HG03039 (cell line): ENCODE data around the gene NPAS2.

ENCODE experiments used
- ATAC-seq: cut with Tn5 transposase; IDR thresholded peaks from one replicate; pipeline ENCODE4 v1.9.1; 2021; ENCODE audit warnings: mild to moderate bottlenecking, moderate library complexity; ENCODE audit not compliant: unreplicated experiment

Gene NPAS2, protein sequence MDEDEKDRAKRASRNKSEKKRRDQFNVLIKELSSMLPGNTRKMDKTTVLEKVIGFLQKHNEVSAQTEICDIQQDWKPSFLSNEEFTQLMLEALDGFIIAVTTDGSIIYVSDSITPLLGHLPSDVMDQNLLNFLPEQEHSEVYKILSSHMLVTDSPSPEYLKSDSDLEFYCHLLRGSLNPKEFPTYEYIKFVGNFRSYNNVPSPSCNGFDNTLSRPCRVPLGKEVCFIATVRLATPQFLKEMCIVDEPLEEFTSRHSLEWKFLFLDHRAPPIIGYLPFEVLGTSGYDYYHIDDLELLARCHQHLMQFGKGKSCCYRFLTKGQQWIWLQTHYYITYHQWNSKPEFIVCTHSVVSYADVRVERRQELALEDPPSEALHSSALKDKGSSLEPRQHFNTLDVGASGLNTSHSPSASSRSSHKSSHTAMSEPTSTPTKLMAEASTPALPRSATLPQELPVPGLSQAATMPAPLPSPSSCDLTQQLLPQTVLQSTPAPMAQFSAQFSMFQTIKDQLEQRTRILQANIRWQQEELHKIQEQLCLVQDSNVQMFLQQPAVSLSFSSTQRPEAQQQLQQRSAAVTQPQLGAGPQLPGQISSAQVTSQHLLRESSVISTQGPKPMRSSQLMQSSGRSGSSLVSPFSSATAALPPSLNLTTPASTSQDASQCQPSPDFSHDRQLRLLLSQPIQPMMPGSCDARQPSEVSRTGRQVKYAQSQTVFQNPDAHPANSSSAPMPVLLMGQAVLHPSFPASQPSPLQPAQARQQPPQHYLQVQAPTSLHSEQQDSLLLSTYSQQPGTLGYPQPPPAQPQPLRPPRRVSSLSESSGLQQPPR

DNA sequence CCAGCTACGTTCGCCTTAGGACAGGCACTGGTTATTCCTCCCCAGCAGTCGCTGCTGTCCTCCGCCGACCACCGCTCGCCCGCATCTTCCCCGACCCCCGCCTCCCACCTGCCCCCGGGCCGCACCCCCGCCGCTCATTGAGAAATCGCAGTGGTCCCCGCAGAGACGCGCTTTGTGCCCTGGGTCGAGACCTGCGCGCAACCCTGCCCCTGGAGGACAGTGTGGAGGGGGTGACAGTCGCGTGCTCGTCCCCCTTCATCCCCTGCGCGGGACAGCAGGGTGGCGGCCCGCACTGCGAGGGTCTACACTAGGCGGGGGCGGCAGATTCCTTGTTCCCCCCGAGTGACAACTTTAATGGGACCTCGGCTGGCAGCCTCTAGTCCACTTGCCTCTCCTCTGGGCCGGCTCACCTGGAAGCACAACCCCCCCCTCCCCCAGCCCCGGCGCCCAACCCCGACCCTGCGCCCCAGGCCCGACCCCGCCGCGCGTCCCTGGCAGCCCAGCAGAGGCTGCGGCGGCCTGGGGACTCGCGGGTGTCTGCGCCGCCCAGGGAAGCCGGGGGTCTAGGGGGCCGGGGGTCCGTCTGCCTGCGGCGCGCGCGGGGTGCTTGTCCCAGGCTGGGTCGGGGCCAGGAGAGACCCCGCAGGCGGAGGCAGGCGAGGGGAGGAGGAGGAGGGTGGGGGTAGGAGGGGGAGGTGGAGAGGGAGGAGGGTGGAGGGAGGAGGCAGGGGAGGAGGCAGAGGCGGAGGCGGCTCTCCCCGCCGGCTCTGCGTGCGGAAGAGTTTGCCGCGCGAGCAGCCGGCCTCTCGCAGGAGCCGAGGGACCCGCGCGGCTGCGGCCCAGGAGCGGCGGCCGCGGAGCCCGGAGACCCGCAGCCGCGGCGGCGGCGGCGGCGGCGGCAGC is at the start of gene NPAS2:
Gene NPAS2, plus strand, starts transcription at position 770 of the 903 bp plus-strand sequence. CDS start 84,616 bp downstream, outside the sequence.
- ATAC-seq = no peak

DNA sequence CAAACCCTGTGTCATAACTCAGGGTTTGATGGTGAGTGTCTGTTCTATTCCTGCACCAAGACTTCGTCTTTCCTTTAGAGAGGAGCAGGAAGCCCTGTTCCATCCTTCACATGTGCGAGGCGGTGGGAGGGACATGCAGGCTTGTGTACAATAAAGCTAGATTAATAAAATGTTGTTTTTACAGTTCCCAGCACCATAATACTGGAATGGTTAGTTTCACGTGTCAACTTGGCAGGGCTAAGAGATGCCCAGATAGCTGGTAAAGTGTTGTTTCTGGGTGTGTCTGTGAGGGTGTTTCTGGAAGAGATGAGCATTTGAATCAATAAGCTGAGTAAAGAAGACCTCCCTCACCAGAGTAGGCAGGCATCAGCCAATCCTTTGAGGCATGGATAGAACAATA is 48.8 kb upstream of the NPAS2 start:
- ATAC-seq = no peak

- no peak for ATAC-seq
Observed at GRCh38 chr2:100773538-100773937, 46.4 kb upstream of the NPAS2 start.

- ATAC-seq = no peak
Observed at GRCh38 chr2:100776445-100776844, 43.5 kb upstream of the NPAS2 start.

DNA sequence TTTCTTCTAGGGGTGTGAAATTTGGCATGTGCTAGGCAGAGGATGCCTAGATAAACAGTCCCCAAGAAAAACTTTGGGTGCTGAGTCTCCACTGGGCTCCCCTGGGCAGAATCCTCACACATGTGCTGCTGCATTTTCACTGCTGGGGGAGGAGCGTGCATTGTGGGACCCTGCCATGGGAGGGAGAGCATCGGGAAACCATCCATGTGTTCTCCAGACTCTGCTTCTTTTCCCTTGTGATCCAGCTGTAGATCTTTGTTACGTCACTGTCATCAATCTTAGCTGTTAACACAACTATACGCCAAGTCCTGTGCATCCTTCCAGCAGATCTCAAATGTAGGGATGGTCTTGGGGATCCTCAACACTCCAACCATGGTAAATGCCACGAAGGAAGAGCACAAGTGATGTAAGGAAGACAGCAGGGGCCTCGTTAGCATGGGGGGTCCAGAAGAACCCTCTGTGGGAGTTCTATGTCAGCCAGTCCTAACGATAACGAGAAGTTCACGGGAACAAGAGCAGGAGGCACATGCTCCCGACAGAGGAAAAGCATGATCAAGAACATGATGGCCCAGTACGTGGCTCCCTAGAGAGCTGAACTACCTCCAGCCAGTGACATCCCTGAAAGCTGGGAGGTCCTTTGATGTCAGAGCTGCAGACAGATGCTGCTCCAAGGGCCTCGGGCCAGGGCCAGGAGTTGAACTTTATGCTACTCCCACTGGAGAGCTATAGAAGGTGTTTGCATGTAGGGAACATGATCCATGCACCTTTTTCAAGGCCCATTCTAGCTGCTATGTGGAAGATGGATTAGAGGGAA is 41.1 kb upstream of the NPAS2 start:
- no peak for ATAC-seq

DNA sequence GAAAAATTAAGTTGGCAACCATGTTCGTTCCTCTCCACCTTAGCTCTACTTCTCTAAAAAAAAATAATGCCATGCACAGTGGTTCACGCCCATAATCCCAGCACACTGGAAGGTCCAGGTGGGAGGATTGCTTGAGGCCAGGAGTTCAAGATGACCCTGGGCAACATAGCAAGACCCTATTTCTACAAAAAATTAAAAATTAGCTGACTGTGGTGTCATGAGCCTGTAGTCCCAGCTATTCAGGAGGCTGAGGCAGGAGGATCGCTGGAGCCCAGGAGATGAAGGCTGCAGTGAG is 40.1 kb upstream of the NPAS2 start:
- no peak for ATAC-seq

DNA sequence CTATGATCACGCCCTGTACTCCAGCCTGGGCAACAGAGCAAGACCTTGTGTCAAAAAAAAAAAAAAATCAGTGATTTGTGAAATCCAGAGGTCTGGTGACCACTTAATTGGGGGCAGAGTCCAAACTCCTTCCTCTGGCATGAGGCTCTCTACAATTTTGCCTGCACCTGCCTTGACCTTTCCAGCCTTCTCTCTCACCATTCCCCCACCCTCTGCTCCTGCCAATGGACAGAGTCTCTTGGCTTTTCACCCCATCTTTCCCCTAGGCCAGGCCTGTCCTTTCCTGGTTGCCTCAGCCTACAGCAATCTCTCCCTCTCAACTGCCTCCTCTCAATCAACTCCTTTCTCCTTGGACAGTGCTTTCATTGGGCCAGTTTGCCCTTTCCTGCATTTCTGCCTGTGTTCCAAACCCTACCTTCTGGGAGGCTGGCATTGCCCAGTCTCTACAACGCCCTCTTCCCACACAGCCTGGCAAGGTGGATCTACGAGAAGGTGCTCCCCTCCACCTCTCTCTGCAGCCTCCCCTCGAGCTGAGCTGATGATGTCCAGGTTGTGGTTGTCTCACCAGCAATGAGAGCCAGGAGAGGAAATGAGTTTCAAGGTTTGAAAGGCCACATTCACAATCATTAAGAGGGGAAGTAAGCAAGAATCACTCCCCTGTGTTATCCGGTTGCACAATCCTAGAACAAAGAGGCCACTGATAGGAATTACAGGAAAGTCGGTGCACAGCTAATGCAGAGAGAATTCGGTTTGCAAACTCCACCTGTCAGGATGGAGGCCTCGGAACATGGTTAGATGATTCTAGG is 39.5 kb upstream of the NPAS2 start:
- no peak for ATAC-seq

DNA sequence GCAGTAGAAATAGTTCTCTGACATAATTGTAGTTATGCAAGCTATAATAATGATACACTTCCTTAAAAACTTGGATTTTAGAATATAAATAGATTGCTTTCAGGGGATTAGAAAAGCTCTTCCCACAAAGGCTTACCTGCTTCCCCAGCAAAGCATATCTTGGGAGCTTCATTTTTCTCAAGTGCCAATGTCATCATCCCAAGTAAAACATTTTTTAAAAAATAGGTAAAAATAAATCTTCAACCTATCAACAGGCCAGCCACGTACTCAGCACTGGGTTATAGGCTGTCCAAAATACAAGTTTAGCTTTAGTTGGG is 39.0 kb upstream of the NPAS2 start:
- no peak for ATAC-seq

DNA sequence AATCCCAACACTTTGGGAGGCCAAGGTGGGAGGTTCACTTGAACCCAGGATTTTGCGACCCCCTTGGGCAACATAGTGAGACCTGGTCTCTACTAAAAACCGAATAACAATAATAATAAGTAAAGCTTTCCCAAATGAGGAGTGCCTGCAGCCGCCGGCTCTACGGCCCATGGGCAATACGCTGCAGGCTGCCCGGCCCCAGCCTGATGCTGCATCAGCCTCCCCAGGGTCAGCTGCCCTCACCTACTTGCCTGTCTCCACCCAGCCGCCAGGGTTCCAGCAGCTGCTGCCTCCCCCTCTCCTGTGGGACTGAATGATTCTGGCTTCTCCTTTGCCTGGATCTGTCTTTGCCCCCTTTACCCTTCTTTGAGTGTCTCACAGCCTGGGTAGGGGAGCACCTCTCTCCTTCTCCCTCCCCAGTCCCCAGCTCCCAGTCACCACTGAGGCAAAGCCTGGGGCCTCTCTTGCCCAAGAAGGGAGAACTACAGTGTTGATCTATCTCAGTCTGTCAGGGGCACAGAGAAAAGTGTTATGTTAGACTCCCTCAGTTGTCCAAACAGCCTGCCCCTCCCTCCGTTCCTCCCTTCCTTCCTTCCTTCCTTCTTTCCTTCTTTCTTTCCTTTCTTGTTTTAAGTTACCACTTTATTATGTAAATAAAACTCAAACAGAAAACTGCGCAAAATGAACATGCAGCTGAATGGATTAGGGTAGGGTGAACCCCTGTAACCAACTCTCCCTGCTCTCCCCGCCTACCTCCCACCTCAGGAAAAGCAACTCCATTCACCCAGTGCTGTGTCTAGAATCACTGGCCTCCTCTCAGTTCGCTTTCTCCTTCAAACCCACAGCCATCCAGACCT is 38.2 kb upstream of the NPAS2 start:
- no peak for ATAC-seq

GRCh38 chr2:100782380-100782878 is 37.5 kb upstream of the NPAS2 start:
- no peak for ATAC-seq

DNA sequence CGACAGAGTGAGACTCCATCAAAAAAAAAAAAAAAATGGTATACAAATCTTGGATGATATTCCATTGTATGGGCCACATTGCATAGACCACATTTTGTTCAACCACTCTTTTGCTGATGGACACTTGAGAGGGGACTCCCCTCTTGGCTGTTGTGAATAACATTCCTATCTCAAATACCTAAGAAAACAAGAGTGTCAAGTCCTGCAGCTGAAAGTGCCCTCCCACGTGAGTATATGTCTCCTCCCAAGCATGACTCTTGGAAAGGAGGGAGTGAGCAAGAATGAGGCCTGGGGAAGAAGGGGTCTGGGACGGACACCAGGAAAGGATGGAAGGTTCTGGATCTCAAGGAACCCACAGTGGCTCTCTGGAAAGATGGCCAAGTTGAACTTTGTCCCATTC is 36.0 kb upstream of the NPAS2 start:
- ATAC-seq = no peak

DNA sequence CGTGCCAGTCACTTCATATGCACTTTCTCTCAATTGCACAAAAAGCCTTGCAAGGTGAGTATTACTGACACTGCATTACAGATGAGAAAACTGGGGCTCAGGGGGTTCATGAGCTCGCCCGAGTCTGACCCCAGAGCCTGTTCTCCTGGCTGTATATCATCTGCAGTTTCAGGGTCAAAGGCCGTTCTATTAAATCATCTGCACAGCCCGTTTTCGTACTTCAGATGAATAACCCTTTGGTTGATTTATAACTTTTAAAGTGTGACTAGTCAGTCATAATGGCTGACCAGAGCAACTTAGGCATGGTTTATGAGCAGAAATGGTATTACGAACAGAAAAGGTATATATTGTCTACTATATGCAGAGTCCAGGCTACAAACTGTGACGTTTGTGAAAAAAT is 35.3 kb upstream of the NPAS2 start:
- ATAC-seq = no peak

GRCh38 chr2:100785626-100786296 is 34.2 kb upstream of the NPAS2 start:
- ATAC-seq = no peak

DNA sequence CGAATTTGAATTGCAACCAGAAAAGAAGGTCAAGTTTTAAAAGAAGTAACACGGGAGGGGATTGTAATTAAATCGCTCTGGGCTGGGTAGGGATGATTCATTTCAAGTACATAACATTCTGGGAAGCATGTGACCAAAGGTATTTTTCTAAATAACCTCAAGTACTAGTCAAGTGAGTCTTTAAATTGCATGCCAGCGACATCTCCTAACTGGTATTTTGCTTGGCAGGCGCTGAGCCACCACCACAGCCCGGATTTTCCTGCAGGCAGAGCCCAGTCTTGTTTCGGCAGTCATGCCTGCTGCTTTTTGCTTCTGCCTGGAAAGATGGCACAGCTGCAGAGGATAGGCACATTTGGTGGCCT is 33.7 kb upstream of the NPAS2 start:
- ATAC-seq = no peak

- ATAC-seq = no peak
Observed at GRCh38 chr2:100786985-100787384, 33.0 kb upstream of the NPAS2 start.

GRCh38 chr2:100789361-100789760 is 30.6 kb upstream of the NPAS2 start:
- ATAC-seq = no peak

GRCh38 chr2:100791294-100791935 is 28.5 kb upstream of the NPAS2 start:
- no peak for ATAC-seq

DNA sequence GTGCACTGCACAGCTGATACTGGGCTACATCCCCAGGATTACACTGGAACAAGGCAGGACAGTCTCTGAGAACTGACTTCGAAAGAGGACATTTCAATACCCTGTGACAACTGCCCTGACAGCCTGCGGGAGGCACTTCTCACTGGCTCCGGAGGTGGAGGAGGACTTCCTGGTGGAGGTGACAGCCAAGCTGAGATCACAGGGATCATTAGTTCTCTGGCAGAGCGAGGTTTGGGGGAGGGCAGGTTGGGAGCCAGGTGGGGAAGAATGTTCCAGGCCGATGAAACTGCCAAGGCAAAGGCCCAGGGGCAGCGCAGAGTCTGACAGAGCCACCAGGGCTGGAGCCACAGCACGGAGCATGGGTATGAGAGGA is 28.0 kb upstream of the NPAS2 start:
- ATAC-seq = no peak
